Caco-2 (cell line): ENCODE results near the gene HACL1. TPM values are rescaled to one million over a fixed set of nuclear protein-coding genes. Genes with fewer than 3 reads are reported as not detected.

ENCODE experiments used
- BruUV-seq: library from RNA; stranded (reverse); fragments of 400-500 nt; replicated peaks from 2 replicates; lab custom pipeline; 2021; lab: Mats Ljungman, UMichigan
- CTCF ChIA-PET: fragments of 300-600 bp; sonication (Branson Sonifier 250); formaldehyde crosslinking; loops from one replicate; lab custom pipeline; 2022; ENCODE audit warnings: antibody characterized with exemption; lab: Charles Lee
- POLR2A ChIA-PET: fragments of 300-600 bp; sonication (Branson Sonifier 250); formaldehyde crosslinking; loops from one replicate; lab custom pipeline; 2022; ENCODE audit warnings: antibody characterized with exemption; lab: Charles Lee
- DNase-seq, 2 experiments: peaks; one replicate each; pipeline versions ENCODE4 v3.0.0 to v3.0.0-alpha.2; 2020 to 2022
- H3K27me3 ChIP-seq: replicated peaks from 2 replicates; pipeline ENCODE4 v1.6.0; 2011; ENCODE audit warnings: low read length; ENCODE audit not compliant: control insufficient read depth, insufficient read depth
- H3K36me3 ChIP-seq: 2 replicates; pipeline ENCODE4 v1.5.1; 2011; ENCODE audit warnings: low read length; ENCODE audit not compliant: control insufficient read depth, insufficient read depth
- H3K4me1 ChIP-seq: fragments of 250-450 bp; sonication (Bioruptor Pico); 2 replicates; pipeline ENCODE4 v1.5.1; 2020; ENCODE audit warnings: mild to moderate bottlenecking
- H3K4me3 ChIP-seq: 2 replicates; pipeline ENCODE4 v1.5.1; 2011; ENCODE audit warnings: low read depth, mild to moderate bottlenecking, control low read depth, low read length
- H3K9me3 ChIP-seq: fragments of 250-450 bp; sonication (Bioruptor Pico); 2 replicates; pipeline ENCODE4 v1.5.1; 2020; ENCODE audit warnings: mild to moderate bottlenecking, moderate library complexity
- H3K27ac Mint-ChIP-seq: one replicate; pipeline ENCODE4 v1.8.0; 2022; ENCODE audit warnings: mixed read lengths; ENCODE audit not compliant: unreplicated experiment
- H3K27me3 Mint-ChIP-seq: one replicate; pipeline ENCODE4 v1.8.0; 2022; ENCODE audit warnings: mixed read lengths; ENCODE audit not compliant: insufficient read depth, unreplicated experiment
- H3K36me3 Mint-ChIP-seq: one replicate; pipeline ENCODE4 v1.8.0; 2022; ENCODE audit warnings: mild to moderate bottlenecking, mixed read lengths; ENCODE audit not compliant: insufficient read depth, unreplicated experiment
- H3K4me1 Mint-ChIP-seq: one replicate; pipeline ENCODE4 v1.8.0; 2022; ENCODE audit warnings: low read depth, mixed read lengths; ENCODE audit not compliant: unreplicated experiment
- H3K4me3 Mint-ChIP-seq: one replicate; pipeline ENCODE4 v1.8.0; 2022; ENCODE audit warnings: mild to moderate bottlenecking, moderate library complexity, mixed read lengths; ENCODE audit not compliant: unreplicated experiment
- H3K9me3 Mint-ChIP-seq: one replicate; pipeline ENCODE4 v1.8.0; 2022; ENCODE audit warnings: mixed read lengths; ENCODE audit not compliant: unreplicated experiment
- CTCF ChIP-seq, 2 experiments: fragments of 200-600 bp in 1 of 2; IDR thresholded peaks; 1 replicate in 1 of 2; 2 replicates in 1 of 2; pipeline versions ENCODE4 v1.5.1 to v1.8.0; 2011 to 2022; ENCODE audit warnings: antibody characterized with exemption in 1 of 2, control low read depth in 1 of 2, inconsistent platforms in 1 of 2, low read depth in 1 of 2, low read length in 1 of 2, mild to moderate bottlenecking in 1 of 2, moderate library complexity in 1 of 2; ENCODE audit not compliant: insufficient read depth in 1 of 2, severe bottlenecking in 1 of 2, unreplicated experiment in 1 of 2
- intact Hi-C: fragments of 100-400 bp; cut with micrococcal nuclease; formaldehyde crosslinking; loops from one replicate; pipeline ENCODE4 v1.10.0; 2022; ENCODE audit not compliant: unreplicated experiment
- total RNA-seq: library from RNA; stranded (reverse); gene quantifications from 2 replicates; pipeline ENCODE4 v1.2.3, GENCODE V29; 2022

Gene HACL1
- total RNA-seq, 1 experiment from 2014 or later: 48.1 TPM

DNA sequence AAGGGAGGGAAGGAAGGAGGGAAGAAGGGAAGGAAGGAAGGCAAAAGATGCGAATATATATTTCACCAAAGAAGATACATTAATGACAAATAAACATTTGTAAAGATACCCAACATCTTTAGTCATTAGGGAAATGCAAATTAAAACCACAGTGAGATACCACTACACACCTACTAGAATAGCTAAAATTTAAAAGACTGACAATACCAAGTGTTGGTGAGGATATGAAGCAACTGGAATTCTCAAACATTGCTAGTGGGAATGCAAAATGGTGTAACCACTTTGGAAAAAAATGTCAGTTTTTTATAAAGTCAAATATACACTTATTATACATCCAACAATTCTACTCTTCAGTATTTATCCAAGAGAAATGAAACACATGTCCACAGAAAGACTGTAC, 75.6 kb downstream of the HACL1 start:
- no peak for DNase-seq
- Mint-ChIP-seq H3K27me3 (no peaks in the 10 kb centered on the region), H3K27ac (no peak overlapping the region), H3K9me3 (no peaks in the 10 kb centered on the region), H3K4me3 (no peak overlapping the region), H3K36me3 (no peaks in the 10 kb centered on the region), H3K4me1 (peaks cover 12% of the 10 kb centered on the region)
- BruUV-seq: no TSS peak
- Histone ChIP-seq H3K27me3 (no peaks in the 10 kb centered on the region), H3K4me1 (no peaks in the 10 kb centered on the region), H3K36me3 (no peaks in the 10 kb centered on the region), H3K4me3 (no peak overlapping the region), H3K9me3 (no peaks in the 10 kb centered on the region)
- POLR2A ChIA-PET: no interaction called here
- TF ChIP-seq CTCF (IDR thresholded peaks at IDR 0.05; ENCODE audit: insufficient read depth in 1 of 2, low read depth in 1 of 2, low read length in 1 of 2, severe bottlenecking in 1 of 2, unreplicated experiment in 1 of 2): no peak
- intact Hi-C loops: no loop called here
- CTCF ChIA-PET: no interaction called here

- no peak overlapping the region for H3K4me3 Mint-ChIP-seq
- no peaks in the 10 kb centered on the region for H3K27me3 Mint-ChIP-seq
- no peak for DNase-seq
- no peaks in the 10 kb centered on the region for H3K36me3 Mint-ChIP-seq
- TF ChIP-seq CTCF (IDR thresholded peaks at IDR 0.05; ENCODE audit: insufficient read depth in 1 of 2, low read depth in 1 of 2, low read length in 1 of 2, severe bottlenecking in 1 of 2, unreplicated experiment in 1 of 2): no peak
- ChIA-PET POLR2A (no interaction called here), CTCF (no interaction called here)
- H3K4me1 ChIP-seq: no peaks in the 10 kb centered on the region
- no peak overlapping the region for H3K4me3 ChIP-seq
- no peak overlapping the region for H3K27ac Mint-ChIP-seq
- no TSS peak for BruUV-seq
- H3K9me3 Mint-ChIP-seq: no peaks in the 10 kb centered on the region
- peaks cover 5% of the 10 kb centered on the region for H3K4me1 Mint-ChIP-seq
- no peaks in the 10 kb centered on the region for H3K9me3 ChIP-seq
- no peaks in the 10 kb centered on the region for H3K27me3 ChIP-seq
- H3K36me3 ChIP-seq: no peaks in the 10 kb centered on the region
- intact Hi-C loops: no loop called here
Measured at GRCh38 chr3:15523660-15524417, 77.5 kb downstream of the HACL1 start.

DNA sequence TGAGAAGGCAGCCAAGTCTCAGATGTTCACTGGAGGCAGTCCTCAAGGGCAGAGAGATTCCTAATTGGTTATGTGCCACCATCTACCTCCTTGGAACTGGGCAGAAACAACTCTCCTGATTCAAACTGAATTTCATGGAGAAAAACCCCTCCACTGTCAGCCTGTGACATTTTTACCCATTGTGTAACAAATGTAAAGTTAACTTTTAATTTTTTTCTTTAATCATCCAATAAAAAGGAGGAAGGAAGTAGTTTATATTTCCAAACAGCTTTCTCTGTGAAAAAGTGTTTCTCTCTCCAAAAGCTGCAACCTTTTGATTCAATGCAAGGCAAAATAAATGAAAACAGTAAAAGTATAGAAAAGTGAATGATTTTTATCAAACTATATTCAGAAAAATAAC, 79.4 kb downstream of the HACL1 start:
- H3K27ac Mint-ChIP-seq: no peak overlapping the region
- no peaks in the 10 kb centered on the region for H3K27me3 Mint-ChIP-seq
- H3K9me3 Mint-ChIP-seq: no peaks in the 10 kb centered on the region
- ChIA-PET CTCF (no interaction called here), POLR2A (no interaction called here)
- no peak for TF ChIP-seq CTCF (IDR thresholded peaks at IDR 0.05; ENCODE audit: insufficient read depth in 1 of 2, low read depth in 1 of 2, low read length in 1 of 2, severe bottlenecking in 1 of 2, unreplicated experiment in 1 of 2)
- no peak for DNase-seq
- H3K4me3 Mint-ChIP-seq: no peak overlapping the region
- intact Hi-C loops: no loop called here
- BruUV-seq: no TSS peak
- H3K4me1 ChIP-seq: no peaks in the 10 kb centered on the region
- H3K36me3 ChIP-seq: no peaks in the 10 kb centered on the region
- no peaks in the 10 kb centered on the region for H3K36me3 Mint-ChIP-seq
- no peak overlapping the region for H3K4me3 ChIP-seq
- no peaks in the 10 kb centered on the region for H3K9me3 ChIP-seq
- no peaks in the 10 kb centered on the region for H3K27me3 ChIP-seq
- peaks cover 5% of the 10 kb centered on the region for H3K4me1 Mint-ChIP-seq
